Measurements from ENCODE around the gene NTSR1.

Gene NTSR1

DNA sequence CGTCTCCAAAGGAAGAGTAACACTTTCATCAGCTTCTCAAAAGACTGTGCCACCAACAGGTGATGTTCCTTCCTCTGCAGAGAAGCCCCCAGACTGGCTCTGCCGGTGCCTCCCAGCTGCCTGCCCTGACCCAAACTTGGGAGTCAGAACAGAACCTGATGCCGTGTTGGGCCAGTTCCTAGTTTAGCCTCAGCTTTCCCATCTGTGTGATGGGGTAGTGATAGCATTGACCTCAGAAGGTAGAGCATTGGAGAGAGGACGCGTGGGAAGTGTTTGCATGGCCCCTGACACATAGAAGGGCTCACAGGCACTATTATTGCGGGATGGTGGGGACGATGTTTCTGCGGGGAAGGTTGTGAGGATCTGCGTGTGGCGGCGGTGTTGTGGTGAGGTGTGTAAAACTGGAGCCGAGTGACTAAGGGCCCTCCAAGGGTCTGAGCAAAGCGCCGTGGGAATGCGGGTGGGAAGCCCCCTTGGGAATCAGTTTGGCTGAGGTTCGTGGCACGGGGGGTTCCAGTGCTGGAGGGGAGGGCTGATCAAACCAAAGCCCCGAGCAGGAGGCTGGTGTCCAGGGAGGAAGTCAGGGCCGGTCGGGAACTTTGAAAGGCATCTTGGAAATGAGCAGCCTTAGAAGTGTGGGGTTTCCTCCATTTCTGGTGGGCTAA, 1.7 kb downstream of the NTSR1 start:
- DNase-seq: no peak

DNA sequence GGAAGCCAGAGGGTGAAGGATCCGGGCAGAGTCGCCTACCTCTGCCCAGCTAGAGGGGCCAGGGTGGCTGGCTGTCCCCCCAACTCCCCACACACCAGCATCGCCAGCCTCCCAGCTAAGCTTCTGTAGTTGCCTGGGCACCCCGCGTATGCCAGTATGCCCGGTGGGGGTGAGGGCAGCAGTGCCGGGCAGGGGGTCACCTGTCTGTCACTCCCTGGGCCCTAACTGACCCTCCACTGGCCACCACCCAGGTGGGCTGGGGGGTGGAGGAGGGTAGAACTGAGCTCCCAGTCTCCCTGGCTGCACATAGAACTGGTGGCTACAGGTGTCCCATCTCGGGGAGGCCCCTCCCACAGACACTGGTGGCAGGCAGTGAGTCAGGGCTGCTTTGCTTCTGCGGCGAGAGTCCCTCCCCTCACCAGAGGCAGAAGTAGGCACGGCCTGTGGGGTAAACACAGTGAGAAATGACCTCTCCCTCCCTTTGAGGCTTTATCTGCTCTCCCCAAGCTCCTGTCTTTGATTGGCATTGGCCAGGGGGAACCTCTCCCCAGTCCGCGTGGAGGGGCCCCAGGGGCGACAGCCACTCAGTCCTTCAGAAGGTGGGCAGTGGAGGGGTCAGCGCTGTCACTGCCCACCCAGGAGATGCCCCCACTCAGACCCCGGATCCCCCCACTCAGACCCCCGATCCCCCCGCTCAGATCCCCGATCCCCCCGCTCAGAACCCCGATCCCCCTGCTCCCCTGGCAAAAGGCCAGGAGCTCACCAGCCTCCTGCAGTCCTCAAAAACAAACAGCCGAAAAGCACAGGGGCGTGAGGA, 2.5 kb downstream of the NTSR1 start:
- no peak for DNase-seq

DNA sequence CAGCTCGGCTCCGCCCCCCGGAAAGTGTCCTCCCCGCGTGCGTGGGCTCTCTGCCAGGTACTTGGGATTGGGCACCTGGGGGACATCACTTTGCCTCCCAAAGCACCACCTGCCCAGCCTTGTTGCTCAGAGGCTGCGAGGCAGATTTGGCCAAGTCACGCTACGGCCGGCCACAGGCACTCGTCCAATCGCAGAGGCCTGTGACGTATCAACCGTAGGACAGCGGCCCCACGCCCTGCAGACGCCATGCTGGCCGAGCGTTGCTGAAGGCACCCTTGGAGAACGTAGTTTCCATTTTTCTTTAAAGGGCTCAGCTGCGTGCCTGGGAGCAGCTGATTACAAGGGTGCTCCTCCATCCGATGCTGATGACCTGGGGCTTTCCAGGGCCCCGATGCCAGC, 3.1 kb downstream of the NTSR1 start:
- no peak for DNase-seq

DNA sequence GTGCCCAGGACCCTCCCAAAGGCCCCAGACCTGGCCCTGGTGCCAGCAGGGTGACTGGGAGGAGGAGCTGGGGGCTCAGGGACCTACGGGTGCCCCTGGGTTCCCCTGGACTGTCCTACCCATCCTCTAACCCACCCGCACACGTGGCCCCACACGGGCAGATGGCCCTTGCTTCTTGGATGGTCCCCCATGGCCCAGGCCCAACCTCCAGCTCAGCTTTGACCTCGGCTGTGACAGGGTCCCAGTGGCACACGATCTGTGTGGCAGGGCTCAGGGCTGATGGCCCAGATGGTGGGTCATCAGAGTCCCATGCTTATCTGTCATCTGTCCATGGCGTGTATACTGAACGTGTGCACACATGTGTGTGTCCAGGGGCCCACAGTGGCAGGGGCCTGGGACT, 4.0 kb downstream of the NTSR1 start:
- DNase-seq: no peak

DNA sequence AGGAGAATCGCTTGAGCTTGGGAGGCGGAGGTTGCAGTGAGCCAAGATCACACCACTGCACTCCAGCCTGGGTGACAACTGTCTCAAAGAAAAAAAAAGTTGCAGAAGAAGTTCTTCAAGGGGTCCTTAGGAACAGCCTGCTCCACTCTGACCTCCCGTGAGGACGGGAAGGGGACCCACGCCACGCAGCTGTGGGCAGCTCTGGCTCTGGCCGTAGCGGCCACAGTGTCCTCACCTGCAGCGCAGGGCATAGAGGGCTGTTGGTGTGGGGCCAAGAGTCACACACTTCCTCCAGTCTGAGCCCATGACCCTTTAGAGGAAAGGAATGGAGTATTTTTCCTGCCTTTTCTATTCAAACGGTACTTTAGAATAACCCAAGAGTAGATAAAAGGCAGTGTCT, 5.4 kb downstream of the NTSR1 start:
- DNase-seq: no peak

DNA sequence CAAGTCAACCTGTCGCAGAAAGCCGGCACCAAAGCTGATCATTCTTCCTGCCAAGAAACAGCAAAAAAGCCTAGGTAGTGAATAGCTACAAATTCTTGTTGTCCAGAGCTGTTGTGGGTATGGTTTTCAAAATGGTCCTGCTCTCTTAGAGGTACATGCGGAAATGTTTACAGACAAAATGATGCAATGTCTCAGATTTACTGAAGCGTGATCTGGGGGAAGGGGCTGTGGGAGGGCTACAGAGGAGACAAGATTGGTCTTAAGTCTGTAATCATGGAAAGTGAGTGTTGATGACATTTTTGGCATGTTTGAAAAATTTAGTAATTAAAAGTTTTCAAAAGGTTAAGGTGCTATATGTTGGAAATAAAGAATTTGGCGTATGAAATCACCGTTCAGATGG, 6.2 kb downstream of the NTSR1 start:
- no peak for DNase-seq

DNA sequence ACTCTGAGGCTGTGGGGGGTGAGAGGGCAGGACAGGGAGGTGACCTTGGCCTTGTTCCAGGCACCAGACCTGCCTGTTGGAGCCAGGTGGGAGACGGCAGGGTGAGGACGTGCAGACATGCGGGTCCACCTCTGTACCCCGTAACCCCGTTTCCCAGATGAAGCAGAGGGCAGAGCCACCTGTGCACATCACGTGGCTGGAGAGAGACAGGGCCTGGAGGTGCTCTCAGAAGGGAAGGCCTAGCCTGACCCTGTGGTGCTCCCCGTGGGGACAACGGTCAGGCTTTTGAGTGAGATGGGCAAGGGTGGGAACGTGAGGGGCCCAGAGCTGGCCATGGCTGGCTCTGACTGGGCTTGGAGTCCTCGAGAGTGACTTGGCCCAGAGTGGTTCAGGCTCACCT, 6.6 kb downstream of the NTSR1 start:
- no peak for DNase-seq

DNA sequence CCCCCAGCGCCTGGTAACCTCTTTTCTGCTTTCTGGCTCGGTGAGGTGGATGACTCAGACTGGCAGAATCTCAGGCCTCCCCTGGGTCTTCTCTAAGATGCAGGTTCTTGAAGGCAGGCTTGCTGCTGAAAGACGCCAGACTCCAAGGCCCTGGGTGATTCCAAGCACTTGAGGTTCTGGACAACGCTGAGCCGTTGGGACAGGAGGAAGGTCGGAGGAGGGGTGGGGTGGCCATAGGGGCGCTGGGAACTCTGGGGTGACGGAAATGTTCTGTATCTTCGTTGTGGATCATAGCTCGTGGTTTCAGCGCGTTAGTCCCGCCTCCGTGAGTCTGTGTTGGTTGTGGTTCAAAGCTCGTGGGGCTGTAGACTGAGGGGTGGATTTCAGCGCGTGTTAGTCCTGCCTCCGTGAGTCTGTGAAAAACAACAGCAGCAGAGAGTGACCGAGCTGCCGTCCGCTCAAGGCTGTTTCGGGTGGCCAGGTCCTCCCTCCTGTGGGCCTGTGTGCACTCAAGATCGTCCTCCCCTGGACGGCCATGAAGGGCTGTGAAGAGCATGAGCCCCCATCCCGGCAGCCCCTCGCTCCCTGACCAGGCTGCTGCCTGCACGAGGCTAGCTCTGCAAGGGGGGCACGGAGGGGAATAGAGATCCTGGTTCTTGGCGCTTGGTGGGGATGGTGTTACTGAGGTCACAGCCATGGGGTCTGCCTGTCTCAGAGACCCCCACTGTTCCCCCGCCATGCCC, 7.7 kb downstream of the NTSR1 start:
- no peak for DNase-seq

DNA sequence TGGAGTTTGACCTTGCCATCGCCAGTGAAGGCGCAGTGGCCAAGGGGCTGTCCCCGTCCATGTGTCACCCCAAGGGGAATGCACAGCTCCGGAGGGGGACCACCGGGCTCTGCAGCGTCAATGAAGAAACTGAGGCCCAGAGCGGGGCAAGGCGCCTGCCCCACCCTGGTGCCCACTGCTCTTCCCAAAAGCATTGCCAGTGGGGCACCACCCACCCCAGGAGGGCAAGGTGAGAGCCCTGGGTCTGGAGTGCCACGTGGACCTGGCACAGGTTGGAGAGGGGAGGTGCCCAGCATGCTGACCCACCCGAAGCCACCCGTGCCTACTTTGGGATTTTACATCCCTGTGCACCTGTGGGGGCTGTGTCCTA, 8.3 kb downstream of the NTSR1 start:
- DNase-seq: no peak

DNA sequence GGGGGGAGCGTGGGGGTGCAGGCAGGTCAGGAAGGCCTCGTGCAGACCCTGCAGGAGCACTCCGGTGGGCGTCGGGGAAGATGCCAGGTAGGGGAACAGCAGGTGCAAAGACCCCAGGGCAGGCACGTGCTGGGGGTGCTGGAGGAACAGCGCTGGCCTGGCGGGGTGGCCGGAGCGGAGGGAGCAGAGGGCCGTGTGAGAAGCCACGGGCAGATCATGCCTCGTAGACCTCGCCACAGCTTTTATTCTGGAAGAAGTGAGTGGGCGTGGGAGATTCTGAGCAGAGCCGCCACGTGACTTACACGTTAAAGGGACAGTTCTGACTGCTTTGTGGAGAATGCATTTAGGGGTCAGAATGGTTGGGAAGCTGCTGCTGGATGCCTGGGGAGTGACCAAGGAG, 9.3 kb downstream of the NTSR1 start:
- no peak for DNase-seq

DNA sequence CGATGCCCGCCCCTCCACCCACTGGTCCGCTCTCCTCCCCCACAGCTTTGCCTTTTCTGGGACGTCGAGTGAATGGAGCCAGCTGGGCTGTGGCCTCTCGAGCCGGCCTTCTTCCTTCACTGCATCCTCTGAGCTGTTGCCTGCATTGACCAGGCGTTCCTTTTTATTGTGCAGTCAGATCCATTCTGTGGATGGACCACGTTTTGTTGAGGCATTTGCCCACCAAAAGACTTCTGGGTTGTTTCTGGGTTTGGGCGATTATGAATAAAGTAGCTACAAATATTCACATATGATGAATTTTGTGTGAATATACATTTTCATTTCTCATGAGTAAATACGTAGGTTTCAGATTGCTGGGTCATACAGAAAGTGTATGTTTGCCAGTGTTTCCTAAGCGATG, 9.9 kb downstream of the NTSR1 start:
- DNase-seq: no peak

DNA sequence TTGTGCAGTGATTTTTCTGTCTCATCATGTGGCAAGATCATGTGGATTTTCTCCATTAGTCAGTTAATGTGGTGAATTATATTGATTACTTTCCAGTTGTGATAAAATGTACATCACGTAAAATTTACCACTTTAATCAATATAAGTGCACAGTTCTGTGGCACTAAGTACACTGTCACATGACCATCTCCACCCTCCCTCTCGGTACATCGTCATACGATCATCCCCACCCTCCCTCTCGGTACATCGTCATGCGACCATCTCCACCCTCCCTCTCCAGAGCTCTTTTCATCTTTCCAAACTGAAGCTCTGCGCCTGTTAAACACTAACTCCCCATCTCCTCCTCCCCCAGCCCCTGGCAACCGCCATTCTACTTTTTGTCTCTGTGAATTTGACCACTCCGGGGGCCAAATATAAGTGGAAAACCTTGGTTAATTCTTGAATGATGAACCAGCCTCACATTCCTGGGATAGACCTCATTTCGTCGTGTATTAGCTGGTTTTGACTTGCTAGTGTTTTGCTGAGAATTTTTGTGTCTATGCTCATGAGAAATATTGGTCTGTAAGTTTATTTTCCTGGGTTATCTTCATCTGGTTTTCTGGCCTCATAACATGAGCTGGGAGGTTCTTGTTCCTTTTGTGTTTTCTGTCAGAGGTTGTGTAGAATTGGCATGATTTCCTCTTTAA, 10.8 kb downstream of the NTSR1 start:
- DNase-seq: no peak

DNA sequence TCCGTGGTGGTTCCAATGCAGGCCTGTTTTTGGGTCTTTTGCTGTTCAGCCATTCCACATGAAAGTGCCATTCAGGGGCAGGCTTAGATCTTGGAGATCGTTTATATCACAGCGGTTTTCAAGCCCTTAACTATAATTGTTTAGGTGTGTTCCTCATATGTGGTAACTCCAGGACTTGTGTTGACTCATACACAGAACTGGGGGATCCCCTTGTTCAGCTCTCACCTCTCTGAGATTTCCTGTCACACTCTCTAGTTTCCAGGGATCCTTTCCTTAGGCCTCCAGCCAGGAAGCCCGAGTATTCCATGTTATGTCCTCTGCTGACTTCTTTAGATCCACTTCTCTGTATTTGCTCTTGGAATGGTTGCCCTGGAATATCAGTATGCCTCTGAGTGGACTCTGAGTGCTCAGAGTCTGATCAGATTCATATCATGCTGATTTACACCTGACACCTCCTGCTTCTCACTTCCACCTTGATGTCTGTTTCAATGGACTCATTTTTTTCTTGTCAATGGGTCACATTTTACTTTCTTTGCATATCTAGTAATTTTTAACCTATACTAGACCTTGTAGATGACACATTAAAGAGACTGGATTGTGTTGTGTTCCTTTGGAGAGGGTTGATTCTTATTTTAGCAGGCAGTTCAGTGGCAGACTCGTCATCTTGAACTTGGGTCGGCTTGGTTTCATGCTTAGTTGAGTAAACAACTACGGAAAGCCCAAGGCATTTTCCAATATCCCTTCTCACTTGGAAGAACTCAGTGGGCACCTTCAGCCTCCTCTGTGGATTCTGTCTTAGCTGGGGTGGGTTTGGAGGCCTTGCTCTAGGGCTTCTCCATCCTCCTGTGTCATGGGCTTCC, 13.1 kb downstream of the NTSR1 start:
- DNase-seq: no peak

DNA sequence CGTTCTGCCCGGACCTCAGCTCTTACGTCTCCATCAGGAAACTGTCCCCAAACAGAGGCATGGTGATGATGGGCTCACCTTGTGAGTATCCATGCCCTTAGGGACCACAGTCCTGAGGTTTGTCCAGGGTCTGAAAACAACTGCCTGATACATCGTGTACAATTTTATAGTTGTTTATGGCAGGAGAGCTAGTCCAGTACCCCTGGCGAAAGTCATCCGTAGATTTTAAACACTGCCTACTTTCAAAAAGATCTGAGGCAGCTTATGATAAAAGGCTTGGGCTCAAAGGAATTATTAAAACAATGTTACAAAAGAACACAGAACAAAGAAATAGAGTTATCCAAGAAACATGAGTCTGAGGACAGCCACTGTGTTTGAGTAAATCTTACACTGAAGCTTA, 14.0 kb downstream of the NTSR1 start:
- DNase-seq: no peak

DNA sequence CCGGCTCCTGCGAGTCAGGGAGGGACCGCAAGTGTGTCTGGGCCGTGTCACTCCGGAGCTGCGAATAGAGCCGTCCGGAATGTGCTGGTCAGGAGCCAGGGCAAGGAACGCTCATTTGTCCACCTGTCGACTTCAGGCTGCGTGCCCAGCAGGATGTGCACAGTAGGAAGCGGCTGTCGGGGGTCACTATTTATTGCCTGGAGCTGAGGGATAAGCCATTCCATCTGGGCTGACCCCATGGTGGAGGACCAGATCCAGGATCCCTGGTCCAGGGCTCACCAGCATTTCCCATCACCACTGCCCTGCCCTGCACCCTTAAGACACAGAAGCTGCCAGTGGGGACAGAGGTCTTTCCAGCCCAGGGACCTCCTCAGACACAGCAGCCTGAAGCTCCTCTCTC, 14.7 kb downstream of the NTSR1 start:
- no peak for DNase-seq

DNA sequence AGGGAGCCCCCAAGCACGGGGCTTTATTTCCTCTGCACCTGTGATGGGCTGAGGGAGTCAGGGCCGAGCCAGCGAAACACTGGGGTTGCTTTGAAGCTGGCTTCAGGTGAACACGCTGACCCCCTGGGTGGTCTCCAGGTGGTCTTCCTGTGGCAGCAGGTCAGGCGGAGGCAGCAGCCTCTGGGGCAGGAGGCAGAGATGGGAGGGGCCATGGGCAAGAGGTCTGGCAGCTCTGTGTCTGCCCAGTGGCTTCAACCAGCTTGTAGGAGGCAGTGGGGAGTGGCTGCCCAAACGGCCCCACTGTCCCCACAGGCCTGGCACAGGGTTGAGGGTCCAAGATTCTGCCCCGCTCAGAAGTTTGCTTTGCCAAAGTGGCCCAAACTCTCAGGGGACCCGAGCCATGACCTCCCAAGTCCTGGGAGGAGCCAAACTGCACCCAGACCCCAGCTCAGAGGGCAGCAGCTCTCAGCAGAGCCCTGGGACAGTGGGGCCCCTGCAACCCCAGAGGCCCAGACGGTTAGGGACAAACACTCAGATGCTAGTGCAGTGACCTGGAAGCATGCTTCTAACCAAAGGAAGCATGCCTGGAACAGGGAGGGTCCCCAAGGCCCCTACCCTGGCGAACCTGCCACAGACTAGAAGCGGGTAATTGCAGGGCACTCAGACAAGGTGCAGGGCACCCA, 15.3 kb downstream of the NTSR1 start:
- no peak for DNase-seq

DNA sequence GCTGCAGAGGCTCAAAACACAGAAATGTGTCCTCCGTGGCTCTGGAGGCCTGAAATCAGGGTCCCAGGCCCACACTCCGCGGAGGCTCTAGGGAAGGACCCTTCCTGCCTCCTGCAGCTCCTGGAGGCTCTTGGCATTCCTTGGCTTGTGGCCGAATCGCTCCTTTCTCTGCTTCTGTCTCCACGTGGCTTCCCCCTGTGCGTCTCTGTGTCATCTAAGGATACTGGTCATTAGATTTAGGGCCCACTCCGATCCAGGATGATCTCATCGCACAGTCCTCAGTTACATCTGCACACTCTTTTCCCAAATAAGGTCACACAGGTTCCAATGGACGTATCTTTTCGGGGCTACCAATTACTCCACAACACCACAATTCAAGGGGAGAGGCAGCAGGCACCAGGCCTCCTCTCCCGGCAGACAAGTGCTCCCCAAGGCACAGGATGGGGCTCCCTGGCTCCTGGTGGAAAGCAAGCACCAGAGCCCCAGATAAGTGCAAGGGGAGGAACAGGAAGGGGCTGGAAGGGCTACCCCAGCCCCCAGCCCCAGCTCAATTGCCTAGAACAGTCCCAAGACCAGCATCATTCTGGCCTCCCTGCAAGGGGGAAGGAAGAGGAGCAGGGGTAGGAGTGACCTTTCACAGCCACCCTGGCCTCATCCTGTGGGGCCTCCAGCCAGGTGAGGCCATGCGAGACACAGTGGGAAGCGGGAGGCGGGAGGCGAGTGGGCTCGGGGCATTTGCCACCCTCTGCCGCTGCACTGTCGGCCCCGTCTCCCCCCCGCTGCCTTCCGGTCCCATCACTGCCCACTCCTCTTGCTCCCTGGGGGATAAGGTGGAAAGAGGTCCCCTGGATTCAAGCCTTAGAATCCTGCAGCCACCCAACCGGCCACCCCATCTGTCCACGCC, 16.3 kb downstream of the NTSR1 start:
- no peak for DNase-seq

DNA sequence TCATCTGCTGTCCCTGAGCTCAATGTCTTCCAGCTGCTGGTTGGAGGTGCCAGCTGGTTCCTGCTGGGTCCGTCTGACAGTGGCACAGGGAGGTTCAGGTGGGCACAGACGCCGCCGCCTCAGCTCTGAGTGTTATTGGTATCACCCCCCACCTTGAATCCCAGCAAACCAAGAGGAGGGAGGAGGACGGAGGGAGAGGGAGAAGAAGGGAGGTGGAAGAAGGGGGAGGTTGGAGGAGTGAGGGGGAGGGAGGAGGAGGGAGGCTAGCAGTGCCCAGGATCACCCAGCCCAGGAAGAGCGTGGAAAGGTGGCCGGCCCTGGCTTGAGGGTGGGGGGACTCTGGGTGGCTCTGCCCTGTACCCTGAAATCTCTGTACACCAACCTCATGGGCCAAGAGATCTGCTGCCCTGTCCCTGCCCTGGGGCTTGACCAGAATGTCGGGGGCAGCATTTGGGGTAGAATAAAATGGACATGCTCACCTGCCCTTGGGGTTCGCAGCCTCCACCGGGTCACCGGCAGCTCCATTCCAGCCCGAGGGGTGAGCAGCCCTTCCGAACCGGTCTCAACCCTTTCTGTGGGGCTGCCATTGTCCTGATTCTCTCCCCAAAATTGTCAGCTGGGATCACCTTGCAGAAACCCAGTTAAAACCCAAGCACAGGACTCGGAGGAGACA, 17.1 kb downstream of the NTSR1 start:
- no peak for DNase-seq

DNA sequence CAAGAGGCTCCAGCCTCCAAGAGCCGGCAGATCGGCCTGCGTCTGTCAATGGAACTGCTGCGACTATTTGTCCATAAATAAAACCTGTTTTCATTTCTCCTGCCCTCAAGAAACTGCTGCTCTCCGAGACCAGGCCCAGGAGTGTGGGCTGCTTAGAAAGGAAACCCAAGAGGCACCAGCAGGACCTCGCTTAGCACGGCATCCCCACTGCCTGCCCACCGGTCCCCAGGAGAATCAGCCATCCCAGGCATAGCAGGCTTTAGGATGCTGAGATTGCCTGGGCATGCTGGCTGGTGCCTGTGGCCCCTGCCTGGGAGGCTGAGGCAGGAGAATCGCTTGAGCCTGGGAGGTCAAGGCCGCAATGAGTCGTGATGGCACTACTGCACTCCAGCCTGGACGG, 17.6 kb downstream of the NTSR1 start:
- DNase-seq: no peak
